ENCODE measurements around the gene MYOM1.

DNA sequence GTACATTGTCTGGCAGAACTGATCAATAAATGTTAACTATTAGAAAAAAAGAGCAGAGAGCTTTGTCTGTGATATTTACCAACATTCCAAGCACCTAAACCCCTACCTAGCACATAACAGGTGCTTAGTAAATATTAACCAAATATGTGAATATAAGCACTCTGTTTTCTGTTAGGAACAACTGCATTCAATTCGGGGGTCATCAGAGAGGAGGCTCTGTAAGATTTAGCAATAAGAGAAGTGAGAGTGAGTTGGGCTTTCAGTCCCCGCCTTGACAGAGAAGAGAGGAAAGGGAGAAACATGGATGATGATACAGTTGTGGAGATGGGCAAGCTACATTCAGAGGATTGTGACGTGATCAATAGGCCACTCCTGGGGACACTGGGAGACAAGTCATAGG, 47.7 kb downstream of the MYOM1 start:
- TF ChIP-seq EZH2 (IDR thresholded peaks at IDR 0.05; ENCODE audit: low read length, unreplicated experiment) = no peak
- TF ChIP-seq, protein P1, sequence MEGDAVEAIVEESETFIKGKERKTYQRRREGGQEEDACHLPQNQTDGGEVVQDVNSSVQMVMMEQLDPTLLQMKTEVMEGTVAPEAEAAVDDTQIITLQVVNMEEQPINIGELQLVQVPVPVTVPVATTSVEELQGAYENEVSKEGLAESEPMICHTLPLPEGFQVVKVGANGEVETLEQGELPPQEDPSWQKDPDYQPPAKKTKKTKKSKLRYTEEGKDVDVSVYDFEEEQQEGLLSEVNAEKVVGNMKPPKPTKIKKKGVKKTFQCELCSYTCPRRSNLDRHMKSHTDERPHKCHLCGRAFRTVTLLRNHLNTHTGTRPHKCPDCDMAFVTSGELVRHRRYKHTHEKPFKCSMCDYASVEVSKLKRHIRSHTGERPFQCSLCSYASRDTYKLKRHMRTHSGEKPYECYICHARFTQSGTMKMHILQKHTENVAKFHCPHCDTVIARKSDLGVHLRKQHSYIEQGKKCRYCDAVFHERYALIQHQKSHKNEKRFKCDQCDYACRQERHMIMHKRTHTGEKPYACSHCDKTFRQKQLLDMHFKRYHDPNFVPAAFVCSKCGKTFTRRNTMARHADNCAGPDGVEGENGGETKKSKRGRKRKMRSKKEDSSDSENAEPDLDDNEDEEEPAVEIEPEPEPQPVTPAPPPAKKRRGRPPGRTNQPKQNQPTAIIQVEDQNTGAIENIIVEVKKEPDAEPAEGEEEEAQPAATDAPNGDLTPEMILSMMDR (conservative IDR thresholded peaks at IDR 0.05; ENCODE audit: low read depth, low read length) = no peak
